Measurements from ENCODE around the gene XYLB.
A peak's percentile ranks its signal among the peaks of the same experiment; 100 is the strongest.

Gene XYLB

DNA sequence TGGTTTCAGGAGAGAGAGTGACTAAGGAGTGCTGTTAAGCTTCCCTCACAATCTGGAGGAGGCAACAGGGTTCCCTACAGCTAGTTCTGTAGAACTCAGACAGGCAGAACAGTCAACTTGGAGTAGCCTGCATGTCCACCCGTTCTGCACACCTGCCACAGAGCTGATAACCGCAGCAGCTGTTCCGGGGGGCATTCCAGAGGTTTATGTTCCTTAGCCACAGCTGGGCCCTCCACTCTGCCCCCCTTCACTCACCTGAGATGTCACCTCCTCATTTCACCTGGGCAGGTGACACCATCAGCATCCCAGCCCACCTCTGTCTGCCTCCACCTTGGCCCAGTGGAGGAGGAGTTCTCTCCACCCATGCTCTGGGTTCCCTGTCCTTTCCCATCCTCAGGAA lies 22.6 kb downstream of the XYLB start:
- H3K4me3 Mint-ChIP-seq, result no peak overlapping the region
- no peaks in the 10 kb centered on the region for H3K9me3 Mint-ChIP-seq
- peaks cover 3% of the 10 kb centered on the region for H3K36me3 Mint-ChIP-seq
- H3K27me3 Mint-ChIP-seq, result no peaks in the 10 kb centered on the region
- peaks cover 20% of the 10 kb centered on the region for H3K4me1 Mint-ChIP-seq
- H3K27ac Mint-ChIP-seq, result no peak overlapping the region

- Mint-ChIP-seq H3K4me1 (peaks cover 23% of the 10 kb centered on the region), H3K36me3 (peaks cover 3% of the 10 kb centered on the region), H3K4me3 (no peak overlapping the region), H3K9me3 (no peaks in the 10 kb centered on the region), H3K27me3 (no peaks in the 10 kb centered on the region), H3K27ac (no peak overlapping the region)
Measured at GRCh38 chr3:38370149-38370548, 23.6 kb downstream of the XYLB start.

- Mint-ChIP-seq H3K4me1 (peaks cover 23% of the 10 kb centered on the region), H3K27me3 (no peaks in the 10 kb centered on the region), H3K36me3 (peaks cover 3% of the 10 kb centered on the region), H3K9me3 (no peaks in the 10 kb centered on the region), H3K27ac (no peak overlapping the region), H3K4me3 (no peak overlapping the region)
Measured at GRCh38 chr3:38370861-38371260, 24.3 kb downstream of the XYLB start.

- H3K27ac Mint-ChIP-seq, result no peak overlapping the region
- no peaks in the 10 kb centered on the region for H3K9me3 Mint-ChIP-seq
- H3K36me3 Mint-ChIP-seq, result peaks cover 3% of the 10 kb centered on the region
- H3K4me3 Mint-ChIP-seq, result no peak overlapping the region
- no peaks in the 10 kb centered on the region for H3K27me3 Mint-ChIP-seq
- peaks cover 23% of the 10 kb centered on the region for H3K4me1 Mint-ChIP-seq
Measured at GRCh38 chr3:38371541-38372213, 25.1 kb downstream of the XYLB start.

GRCh38 chr3:38372214-38372601 lies 25.6 kb downstream of the XYLB start:
- Mint-ChIP-seq H3K36me3 (peaks cover 3% of the 10 kb centered on the region), H3K4me1 (peaks cover 23% of the 10 kb centered on the region), H3K27me3 (no peaks in the 10 kb centered on the region), H3K27ac (no peak overlapping the region), H3K4me3 (no peak overlapping the region), H3K9me3 (no peaks in the 10 kb centered on the region)

DNA sequence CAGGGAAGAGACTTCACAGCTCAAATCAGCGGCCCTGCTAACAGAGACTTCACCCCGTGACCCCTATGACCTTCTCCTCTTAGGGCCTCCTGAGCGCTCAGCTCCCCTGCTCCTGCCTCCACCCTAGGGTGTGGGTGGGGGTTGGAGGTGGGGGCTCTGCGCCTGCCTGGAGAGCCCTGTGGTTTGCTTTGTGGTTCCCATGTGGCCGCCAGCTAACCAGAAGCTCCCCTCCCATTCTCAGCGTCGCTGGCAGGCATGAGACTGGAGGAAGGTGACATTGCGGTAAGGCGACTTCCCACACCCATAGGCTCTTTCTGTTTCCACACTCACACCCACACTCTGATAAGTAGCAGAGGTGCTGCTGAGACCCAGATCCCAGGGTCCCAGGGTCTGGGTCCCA lies 27.6 kb downstream of the XYLB start:
- no peaks in the 10 kb centered on the region for H3K27me3 Mint-ChIP-seq
- H3K4me1 Mint-ChIP-seq, result peaks cover 23% of the 10 kb centered on the region
- H3K9me3 Mint-ChIP-seq, result no peaks in the 10 kb centered on the region
- peaks cover 3% of the 10 kb centered on the region for H3K36me3 Mint-ChIP-seq
- peak overlapping the region; percentile 34 for H3K4me3 Mint-ChIP-seq
- H3K27ac Mint-ChIP-seq, result no peak overlapping the region

DNA sequence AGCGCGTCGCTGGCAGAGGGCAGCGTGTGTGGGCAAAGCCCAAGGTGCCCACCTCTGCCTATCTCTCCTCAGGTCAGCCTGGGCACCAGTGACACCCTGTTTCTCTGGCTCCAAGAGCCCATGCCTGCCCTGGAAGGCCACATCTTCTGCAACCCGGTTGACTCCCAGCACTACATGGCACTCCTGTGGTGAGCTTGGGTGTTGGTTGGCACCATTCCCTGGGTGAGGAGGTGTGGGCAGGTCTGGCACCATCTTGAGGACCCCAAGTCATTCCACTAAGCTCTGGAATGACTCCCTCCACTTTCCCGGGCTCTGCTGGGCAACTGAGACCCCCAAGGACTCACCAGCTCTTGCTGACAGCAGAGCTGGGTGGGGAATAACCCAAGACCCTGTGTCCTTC lies 28.5 kb downstream of the XYLB start:
- peaks cover 3% of the 10 kb centered on the region for H3K36me3 Mint-ChIP-seq
- peaks cover 23% of the 10 kb centered on the region for H3K4me1 Mint-ChIP-seq
- H3K9me3 Mint-ChIP-seq, result no peaks in the 10 kb centered on the region
- H3K4me3 Mint-ChIP-seq, result no peak overlapping the region
- no peaks in the 10 kb centered on the region for H3K27me3 Mint-ChIP-seq
- H3K27ac Mint-ChIP-seq, result no peak overlapping the region

- H3K4me3 Mint-ChIP-seq, result no peak overlapping the region
Measured at GRCh38 chr3:38375488-38376097, 29.0 kb downstream of the XYLB start.

DNA sequence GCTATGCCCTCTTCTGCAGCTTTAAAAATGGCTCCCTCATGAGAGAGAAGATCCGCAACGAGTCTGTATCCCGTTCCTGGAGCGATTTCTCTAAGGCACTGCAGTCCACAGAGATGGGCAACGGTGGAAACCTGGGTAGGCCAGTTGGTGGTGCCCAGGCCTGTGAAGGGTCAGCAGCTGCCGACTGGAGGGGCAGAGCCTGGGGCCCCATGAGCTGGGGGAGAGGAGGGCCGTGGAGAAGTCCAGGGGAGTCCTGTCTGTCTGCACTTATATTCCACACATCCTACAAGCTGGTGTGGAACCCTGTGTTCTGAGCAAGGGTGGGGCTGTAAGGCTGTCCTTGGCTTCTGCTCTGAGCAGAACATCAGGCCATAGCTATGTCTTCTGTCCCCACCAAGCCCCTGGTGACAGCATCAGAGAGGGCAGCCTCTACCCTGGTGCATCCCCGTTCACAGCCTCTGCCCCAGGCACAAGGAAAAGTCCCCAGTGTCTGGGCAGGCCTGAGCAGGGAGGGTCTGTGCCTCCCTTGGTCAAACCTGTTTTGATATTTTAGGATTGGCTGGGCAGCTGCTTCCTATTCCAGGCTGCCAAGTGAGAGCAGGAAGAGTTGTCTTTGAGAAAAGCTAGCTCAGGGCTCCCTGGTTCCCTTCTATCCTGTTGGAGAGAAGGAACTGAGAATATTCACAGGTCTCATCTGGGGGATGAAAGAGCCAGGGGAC lies 29.7 kb downstream of the XYLB start:
- no peaks in the 10 kb centered on the region for H3K9me3 Mint-ChIP-seq
- H3K36me3 Mint-ChIP-seq, result peaks cover 5% of the 10 kb centered on the region
- H3K4me3 Mint-ChIP-seq, result no peak overlapping the region
- no peaks in the 10 kb centered on the region for H3K27me3 Mint-ChIP-seq
- no peak overlapping the region for H3K27ac Mint-ChIP-seq
- peaks cover 23% of the 10 kb centered on the region for H3K4me1 Mint-ChIP-seq

More at GRCh38 chr3:38375488-38376097, 29.0 kb downstream of the XYLB start:
- Mint-ChIP-seq H3K4me1 (peaks cover 23% of the 10 kb centered on the region), H3K27ac (no peak overlapping the region), H3K9me3 (no peaks in the 10 kb centered on the region), H3K36me3 (peaks cover 3% of the 10 kb centered on the region), H3K27me3 (no peaks in the 10 kb centered on the region)

- Mint-ChIP-seq H3K27me3 (no peaks in the 10 kb centered on the region), H3K27ac (no peak overlapping the region), H3K4me1 (peaks cover 8% of the 10 kb centered on the region), H3K36me3 (peaks cover 6% of the 10 kb centered on the region), H3K4me3 (no peak overlapping the region), H3K9me3 (no peaks in the 10 kb centered on the region)
Measured at GRCh38 chr3:38379201-38379770, 32.7 kb downstream of the XYLB start.

- H3K4me1 Mint-ChIP-seq, result no peaks in the 10 kb centered on the region
- no peaks in the 10 kb centered on the region for H3K9me3 Mint-ChIP-seq
- no peak overlapping the region for H3K27ac Mint-ChIP-seq
- H3K36me3 Mint-ChIP-seq, result peaks cover 12% of the 10 kb centered on the region
- no peak overlapping the region for H3K4me3 Mint-ChIP-seq
- H3K27me3 Mint-ChIP-seq, result no peaks in the 10 kb centered on the region
Measured at GRCh38 chr3:38382506-38383080, 36.0 kb downstream of the XYLB start.

DNA sequence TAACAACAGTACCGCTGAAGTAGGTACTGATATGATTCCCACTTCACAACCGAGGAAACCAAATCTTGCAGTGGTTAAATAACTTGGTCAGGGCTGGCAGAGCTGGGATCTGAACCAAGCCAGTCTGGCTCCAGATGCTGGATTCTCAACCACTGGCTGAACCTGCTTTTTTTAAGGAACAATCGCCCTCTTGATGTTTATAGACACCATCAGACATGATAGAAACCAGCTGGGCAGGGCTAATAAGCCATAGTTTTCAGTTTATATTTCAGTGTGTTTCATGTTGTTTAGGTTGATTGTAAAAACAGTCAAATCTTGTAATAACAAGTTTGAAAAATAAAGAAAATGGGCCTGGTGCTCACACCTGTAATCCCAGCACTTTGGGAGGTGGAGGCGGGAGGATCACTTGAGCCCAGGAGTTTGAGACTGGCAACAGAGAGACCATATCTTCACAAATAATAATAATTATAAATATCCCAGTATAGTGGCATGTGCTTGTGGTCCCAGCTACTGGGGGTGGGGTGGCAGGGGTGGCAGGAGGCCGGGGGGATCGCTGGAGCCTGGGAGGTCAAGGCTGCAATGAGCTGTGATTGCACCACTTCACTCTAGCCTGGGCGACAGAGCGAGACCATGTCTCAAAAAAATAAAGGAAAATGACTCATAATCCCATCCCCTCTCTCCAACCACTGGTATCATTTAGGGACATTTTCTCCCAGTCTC lies 36.7 kb downstream of the XYLB start:
- no peak overlapping the region for H3K27ac Mint-ChIP-seq
- H3K4me3 Mint-ChIP-seq, result no peak overlapping the region
- H3K36me3 Mint-ChIP-seq, result peaks cover 12% of the 10 kb centered on the region
- no peaks in the 10 kb centered on the region for H3K4me1 Mint-ChIP-seq
- no peaks in the 10 kb centered on the region for H3K9me3 Mint-ChIP-seq
- no peaks in the 10 kb centered on the region for H3K27me3 Mint-ChIP-seq

GRCh38 chr3:38386992-38387750 lies 40.6 kb downstream of the XYLB start:
- Mint-ChIP-seq H3K27me3 (no peaks in the 10 kb centered on the region), H3K27ac (no peak overlapping the region), H3K36me3 (peaks cover 10% of the 10 kb centered on the region), H3K9me3 (no peaks in the 10 kb centered on the region), H3K4me1 (no peaks in the 10 kb centered on the region), H3K4me3 (no peak overlapping the region)

- H3K4me3 Mint-ChIP-seq, result no peak overlapping the region
- H3K27ac Mint-ChIP-seq, result no peak overlapping the region
- H3K4me1 Mint-ChIP-seq, result no peaks in the 10 kb centered on the region
- H3K9me3 Mint-ChIP-seq, result no peaks in the 10 kb centered on the region
- peaks cover 10% of the 10 kb centered on the region for H3K36me3 Mint-ChIP-seq
- H3K27me3 Mint-ChIP-seq, result no peaks in the 10 kb centered on the region
Measured at GRCh38 chr3:38387862-38388261, 41.3 kb downstream of the XYLB start.
